HFFc6 (cell line): ENCODE results near the gene MBTPS1. TPM values are rescaled to one million over a fixed set of nuclear protein-coding genes. Genes with fewer than 3 reads are reported as not detected.

Experiments
- DNase-seq: peaks from one replicate; pipeline ENCODE4 v3.0.0-alpha.2; 2018
- H3K27ac Mint-ChIP-seq: 2 replicates; pipeline ENCODE4 v1.8.0; 2020; ENCODE audit warnings: mild to moderate bottlenecking, mixed read lengths
- H3K27me3 Mint-ChIP-seq: 2 replicates; pipeline ENCODE4 v1.8.0; 2021; ENCODE audit warnings: mild to moderate bottlenecking, moderate library complexity, mixed read lengths; ENCODE audit not compliant: insufficient read depth
- H3K36me3 Mint-ChIP-seq: 2 replicates; pipeline ENCODE4 v1.8.0; 2021; ENCODE audit warnings: low read depth, mixed read lengths
- H3K4me1 Mint-ChIP-seq: 2 replicates; pipeline ENCODE4 v1.8.0; 2020; ENCODE audit warnings: low read depth, mixed read lengths
- H3K4me3 Mint-ChIP-seq: 2 replicates; pipeline ENCODE4 v1.8.0; 2020; ENCODE audit warnings: mild to moderate bottlenecking, moderate library complexity, mixed read lengths
- H3K9me3 Mint-ChIP-seq: 2 replicates; pipeline ENCODE4 v1.8.0; 2020; ENCODE audit warnings: mild to moderate bottlenecking, mixed read lengths
- CTCF ChIP-seq: fragments of 200-600 bp; sonication (generic); IDR thresholded peaks from 2 replicates; pipeline ENCODE4 v1.5.0; 2021; ENCODE audit warnings: antibody characterized with exemption, mild to moderate bottlenecking
- total RNA-seq, 6 experiments: library from RNA; stranded (reverse); fragmentation: NEBNext Ultra II Directional; extraction: Animal tissue kit (Norgen Biotek cat#: 25700); gene quantifications; 2 replicates in 1 of 6; 3 replicates in 5 of 6; pipeline ENCODE4 v1.2.3, GENCODE V29; 2021

Gene MBTPS1
- total RNA-seq, 6 experiments from 2014 or later, result 96.6 to 123 (median 102) TPM

GRCh38 chr16:84040823-84041820 is 75.6 kb downstream of the MBTPS1 start:
- H3K27ac Mint-ChIP-seq, result no peak overlapping the region
- no peak overlapping the region for H3K4me3 Mint-ChIP-seq
- TF ChIP-seq CTCF, result no peak
- peaks cover 57% of the 10 kb centered on the region for H3K27me3 Mint-ChIP-seq
- H3K36me3 Mint-ChIP-seq, result peaks cover 4% of the 10 kb centered on the region; the same call in 1 of the 2 replicates
- H3K9me3 Mint-ChIP-seq, result no peaks in the 10 kb centered on the region; the same call in 1 of the 2 replicates
- DNase-seq, result peak; percentile 43
- H3K4me1 Mint-ChIP-seq, result peaks cover 5% of the 10 kb centered on the region; the same call in 1 of the 2 replicates

GRCh38 chr16:84040226-84040822 is 76.4 kb downstream of the MBTPS1 start:
- H3K4me3 Mint-ChIP-seq, result no peak overlapping the region

GRCh38 chr16:84039696-84040095 is 77.0 kb downstream of the MBTPS1 start:
- Mint-ChIP-seq H3K27me3 (peaks cover 63% of the 10 kb centered on the region), H3K36me3 (peaks cover 8% of the 10 kb centered on the region), H3K27ac (no peak overlapping the region), H3K9me3 (peaks cover 10% of the 10 kb centered on the region), H3K4me1 (peaks cover 5% of the 10 kb centered on the region; the same call in 1 of the 2 replicates), H3K4me3 (no peak overlapping the region)
- no peak for TF ChIP-seq CTCF
- DNase-seq, result no peak

More at GRCh38 chr16:84040226-84040822, 76.4 kb downstream of the MBTPS1 start:
- TF ChIP-seq CTCF, result no peak
- Mint-ChIP-seq H3K27ac (no peak overlapping the region), H3K36me3 (peaks cover 8% of the 10 kb centered on the region), H3K4me1 (peaks cover 5% of the 10 kb centered on the region; the same call in 1 of the 2 replicates), H3K27me3 (peaks cover 60% of the 10 kb centered on the region), H3K9me3 (peaks cover 7% of the 10 kb centered on the region)
- DNase-seq, result no peak

- H3K36me3 Mint-ChIP-seq, result peaks cover 8% of the 10 kb centered on the region
- no peak for TF ChIP-seq CTCF
- no peak for DNase-seq
- peaks cover 10% of the 10 kb centered on the region for H3K9me3 Mint-ChIP-seq
- H3K27ac Mint-ChIP-seq, result no peak overlapping the region
- peaks cover 58% of the 10 kb centered on the region for H3K27me3 Mint-ChIP-seq
- H3K4me1 Mint-ChIP-seq, result peaks cover 5% of the 10 kb centered on the region; the same call in 1 of the 2 replicates
- H3K4me3 Mint-ChIP-seq, result no peak overlapping the region
Measured at GRCh38 chr16:84038469-84038868, 78.3 kb downstream of the MBTPS1 start.

GRCh38 chr16:84036982-84037425 is 79.7 kb downstream of the MBTPS1 start:
- H3K27me3 Mint-ChIP-seq, result peaks cover 59% of the 10 kb centered on the region

More at GRCh38 chr16:84036982-84037425, 79.7 kb downstream of the MBTPS1 start:
- H3K36me3 Mint-ChIP-seq, result peaks cover 8% of the 10 kb centered on the region
- TF ChIP-seq CTCF, result no peak
- peaks cover 5% of the 10 kb centered on the region; the same call in 1 of the 2 replicates for H3K4me1 Mint-ChIP-seq
- no peak overlapping the region for H3K4me3 Mint-ChIP-seq
- H3K27ac Mint-ChIP-seq, result no peak overlapping the region
- no peak for DNase-seq
- H3K9me3 Mint-ChIP-seq, result peaks cover 10% of the 10 kb centered on the region
